Osteoblast (primary cell): ENCODE data around the gene CAMK2A. TPM values are rescaled to one million over a fixed set of nuclear protein-coding genes. Genes with fewer than 3 reads are reported as not detected.

ENCODE experiments used
- DNase-seq: peaks from one replicate; pipeline ENCODE4 v3.0.0; 2011; ENCODE audit warnings: low spot score, mixed read lengths; ENCODE audit not compliant: insufficient read length; ENCODE audit errors: missing footprints
- H2AFZ ChIP-seq: 2 replicates; pipeline ENCODE4 v1.6.0; 2011; ENCODE audit warnings: mild to moderate bottlenecking, low read length
- H3K27ac ChIP-seq: 2 replicates; pipeline ENCODE4 v1.5.1; 2011; ENCODE audit warnings: mild to moderate bottlenecking, low read depth, low read length, moderate library complexity
- H3K27me3 ChIP-seq: 2 replicates; pipeline ENCODE4 v1.6.0; 2012; ENCODE audit warnings: mild to moderate bottlenecking, control low read depth, inconsistent platforms, low read length, moderate library complexity; ENCODE audit not compliant: insufficient read depth
- H3K36me3 ChIP-seq: 2 replicates; pipeline ENCODE4 v1.5.1; 2011; ENCODE audit warnings: mild to moderate bottlenecking, low read length, control low read depth, moderate library complexity; ENCODE audit not compliant: insufficient read depth
- H3K4me1 ChIP-seq: 2 replicates; pipeline ENCODE4 v1.5.1; 2011; ENCODE audit warnings: mild to moderate bottlenecking, low read length, control low read depth, moderate library complexity; ENCODE audit not compliant: insufficient read depth
- H3K4me2 ChIP-seq: 2 replicates; pipeline ENCODE4 v1.6.0; 2011; ENCODE audit warnings: mild to moderate bottlenecking, low read length; ENCODE audit not compliant: insufficient read depth
- H3K4me3 ChIP-seq: fragments of 200-600 bp; sonication (generic); 3 replicates; pipeline ENCODE4 v1.5.1; 2012; ENCODE audit warnings: mild to moderate bottlenecking, low read length, inconsistent platforms; ENCODE audit not compliant: insufficient read depth
- H3K79me2 ChIP-seq: 2 replicates; pipeline ENCODE4 v1.6.0; 2012; ENCODE audit warnings: mild to moderate bottlenecking, low read length, control low read depth, inconsistent platforms; ENCODE audit not compliant: insufficient read depth
- H3K9me3 ChIP-seq: 2 replicates; pipeline ENCODE4 v1.5.1; 2011; ENCODE audit warnings: low read depth, low read length, control low read depth
- H4K20me1 ChIP-seq: 2 replicates; pipeline ENCODE4 v1.6.0; 2012; ENCODE audit warnings: mild to moderate bottlenecking, low read length, control low read depth; ENCODE audit not compliant: insufficient read depth
- total RNA-seq: library from RNA; depleted of rRNA; stranded (reverse); fragments of >200 nt; gene quantifications from 2 replicates; pipeline ENCODE4 v1.2.3, GENCODE V29; 2012
- TF ChIP-seq, protein P1 (sequence below): IDR thresholded peaks from 2 replicates; pipeline ENCODE4 v1.5.1; 2011; ENCODE audit warnings: mild to moderate bottlenecking, low read depth, low read length, moderate library complexity; ENCODE audit errors: extremely low read depth

The CAMK2A gene
- total RNA-seq, 1 donor: 0.36 TPM

DNA sequence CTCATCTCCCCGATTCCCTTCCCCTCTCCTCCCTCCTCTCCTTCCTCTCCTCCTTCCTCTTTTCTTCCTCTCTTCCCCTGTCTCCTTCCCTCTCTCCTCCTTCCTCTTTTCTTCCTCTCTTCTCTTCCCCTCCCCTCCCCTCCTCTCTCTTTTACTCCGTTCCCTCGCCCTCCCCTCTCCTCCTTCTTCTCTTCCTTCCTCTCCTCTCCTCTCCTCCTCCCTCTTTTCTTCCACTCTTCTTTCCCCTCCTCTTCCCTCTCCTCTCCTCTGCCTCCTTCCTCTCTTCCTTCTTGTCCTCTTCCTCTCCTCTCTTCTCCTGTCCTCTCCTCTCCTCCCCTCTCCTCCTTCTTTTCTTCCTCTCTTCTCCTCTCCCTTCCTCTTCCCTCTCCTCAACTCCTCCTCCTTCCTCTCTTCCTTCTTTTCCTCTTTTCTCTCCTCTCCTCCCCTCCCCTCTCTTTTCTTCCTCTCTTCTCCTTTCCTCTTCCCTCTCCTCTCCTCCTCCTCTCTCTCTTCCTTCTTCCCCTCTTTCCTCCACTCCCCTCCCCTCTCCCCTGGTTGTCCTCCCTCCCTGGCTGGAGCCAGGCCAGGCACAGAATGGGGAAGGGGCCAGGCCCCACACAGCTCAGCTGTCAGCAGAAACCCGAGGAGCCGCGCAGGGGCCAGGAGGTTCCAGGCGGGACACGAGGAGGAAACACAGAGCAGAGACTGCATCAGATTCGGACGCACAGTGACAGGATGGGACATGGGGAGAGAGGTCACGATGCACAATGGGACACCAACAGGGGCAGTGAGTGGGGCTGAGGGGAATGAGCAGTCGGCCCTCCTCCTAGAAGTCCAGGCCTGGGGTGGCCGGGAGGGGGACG is 48.0 kb downstream of the CAMK2A start:
- Histone ChIP-seq H3K4me2 (no peak overlapping the region), H3K9me3 (no peaks in the 10 kb centered on the region), H4K20me1 (no peaks in the 10 kb centered on the region), H3K27me3 (no peaks in the 10 kb centered on the region), H3K36me3 (no peaks in the 10 kb centered on the region), H3K4me1 (no peaks in the 10 kb centered on the region), H3K79me2 (no peaks in the 10 kb centered on the region), H3K27ac (no peak overlapping the region), H3K4me3 (no peak overlapping the region), H2AFZ (no peak overlapping the region)
- DNase-seq: peak; percentile 62
- TF ChIP-seq, protein P1, sequence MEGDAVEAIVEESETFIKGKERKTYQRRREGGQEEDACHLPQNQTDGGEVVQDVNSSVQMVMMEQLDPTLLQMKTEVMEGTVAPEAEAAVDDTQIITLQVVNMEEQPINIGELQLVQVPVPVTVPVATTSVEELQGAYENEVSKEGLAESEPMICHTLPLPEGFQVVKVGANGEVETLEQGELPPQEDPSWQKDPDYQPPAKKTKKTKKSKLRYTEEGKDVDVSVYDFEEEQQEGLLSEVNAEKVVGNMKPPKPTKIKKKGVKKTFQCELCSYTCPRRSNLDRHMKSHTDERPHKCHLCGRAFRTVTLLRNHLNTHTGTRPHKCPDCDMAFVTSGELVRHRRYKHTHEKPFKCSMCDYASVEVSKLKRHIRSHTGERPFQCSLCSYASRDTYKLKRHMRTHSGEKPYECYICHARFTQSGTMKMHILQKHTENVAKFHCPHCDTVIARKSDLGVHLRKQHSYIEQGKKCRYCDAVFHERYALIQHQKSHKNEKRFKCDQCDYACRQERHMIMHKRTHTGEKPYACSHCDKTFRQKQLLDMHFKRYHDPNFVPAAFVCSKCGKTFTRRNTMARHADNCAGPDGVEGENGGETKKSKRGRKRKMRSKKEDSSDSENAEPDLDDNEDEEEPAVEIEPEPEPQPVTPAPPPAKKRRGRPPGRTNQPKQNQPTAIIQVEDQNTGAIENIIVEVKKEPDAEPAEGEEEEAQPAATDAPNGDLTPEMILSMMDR: no peak

DNA sequence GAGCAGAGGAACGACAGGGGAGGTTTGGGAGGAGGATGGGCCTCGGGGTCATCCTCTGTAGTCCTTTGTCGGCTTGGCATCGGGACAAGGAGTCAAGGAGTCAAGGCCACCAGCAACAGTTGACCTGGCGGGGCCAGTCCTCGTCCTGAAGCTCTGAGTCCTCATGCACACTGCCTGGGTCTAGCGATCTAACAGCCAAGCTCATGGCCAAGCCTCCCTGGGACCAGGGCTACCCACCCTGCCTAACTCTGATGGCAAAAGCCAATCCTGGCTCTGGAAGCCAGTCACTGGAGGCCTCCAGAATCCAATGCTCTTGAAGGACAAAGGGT is 49.8 kb downstream of the CAMK2A start:
- H3K9me3 ChIP-seq: no peaks in the 10 kb centered on the region
- H3K4me1 ChIP-seq: no peaks in the 10 kb centered on the region
- H4K20me1 ChIP-seq: no peaks in the 10 kb centered on the region
- H3K36me3 ChIP-seq: no peaks in the 10 kb centered on the region
- H3K4me3 ChIP-seq: no peak overlapping the region
- no peak overlapping the region for H3K27ac ChIP-seq
- no peak overlapping the region for H2AFZ ChIP-seq
- H3K4me2 ChIP-seq: no peak overlapping the region
- TF ChIP-seq, protein P1: no peak
- no peaks in the 10 kb centered on the region for H3K27me3 ChIP-seq
- DNase-seq: peak; percentile 46
- no peaks in the 10 kb centered on the region for H3K79me2 ChIP-seq

DNA sequence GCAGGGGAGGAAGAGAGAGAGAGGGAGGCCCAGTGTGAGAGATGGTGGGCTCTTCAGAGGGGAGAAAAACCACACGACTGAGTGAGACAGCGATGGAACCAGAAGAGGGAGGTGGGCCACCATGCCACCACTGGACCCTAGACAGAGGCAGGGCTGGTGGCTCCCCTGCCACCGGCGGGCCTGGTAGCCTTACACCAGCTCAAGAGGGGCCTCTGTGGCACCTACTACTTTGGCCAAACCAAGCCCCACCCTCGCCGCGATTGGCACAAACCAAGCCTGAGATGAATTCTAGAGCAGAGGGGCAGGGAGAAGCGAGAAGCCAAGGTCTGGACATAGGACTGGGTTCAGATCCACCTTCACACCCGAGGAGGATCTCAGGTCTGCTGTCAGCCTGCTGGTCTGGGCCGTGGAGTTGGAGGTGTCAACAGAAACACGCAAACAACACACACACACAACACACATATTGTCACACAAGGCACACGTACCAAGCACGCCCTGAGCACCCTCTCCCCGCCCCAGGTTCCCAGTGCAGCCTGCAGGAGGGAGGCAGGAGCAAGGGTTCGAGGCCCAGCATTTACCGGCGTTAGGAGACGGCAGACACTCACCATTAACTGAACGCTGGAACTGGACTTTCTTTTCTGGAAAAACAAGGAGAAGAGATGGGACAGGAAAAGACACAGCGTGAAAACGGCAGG is 50.3 kb downstream of the CAMK2A start:
- DNase-seq: peak; percentile 36
- Histone ChIP-seq H4K20me1 (no peaks in the 10 kb centered on the region), H3K79me2 (no peaks in the 10 kb centered on the region), H3K27me3 (no peaks in the 10 kb centered on the region), H3K4me2 (no peak overlapping the region), H3K27ac (no peak overlapping the region), H3K4me3 (no peak overlapping the region), H2AFZ (no peak overlapping the region), H3K36me3 (no peaks in the 10 kb centered on the region), H3K4me1 (no peaks in the 10 kb centered on the region), H3K9me3 (no peaks in the 10 kb centered on the region)
- TF ChIP-seq, protein P1: no peak

DNA sequence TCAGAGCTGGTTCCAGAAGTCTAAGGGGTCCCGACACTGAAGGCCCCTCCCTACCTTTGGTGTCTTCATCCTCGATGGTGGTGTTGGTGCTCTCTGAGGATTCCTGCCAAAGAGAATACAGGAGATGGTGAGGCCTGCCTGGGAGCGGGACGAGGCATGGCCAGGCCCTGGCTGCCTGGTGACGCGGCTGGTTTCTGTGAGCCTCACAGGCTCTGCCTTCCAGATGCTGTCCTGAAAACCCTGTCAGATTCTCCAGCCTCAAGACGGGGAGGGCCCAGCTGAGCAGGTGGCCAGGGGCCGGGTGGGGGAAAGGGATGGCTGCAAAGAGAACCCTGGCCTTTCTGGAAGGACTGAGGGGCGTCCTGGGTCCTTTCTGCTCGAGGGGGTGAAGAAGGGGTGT is 50.9 kb downstream of the CAMK2A start:
- Histone ChIP-seq H2AFZ (no peak overlapping the region), H3K9me3 (no peaks in the 10 kb centered on the region), H3K27me3 (no peaks in the 10 kb centered on the region), H4K20me1 (no peaks in the 10 kb centered on the region), H3K36me3 (no peaks in the 10 kb centered on the region), H3K4me2 (no peak overlapping the region), H3K79me2 (no peaks in the 10 kb centered on the region), H3K4me3 (no peak overlapping the region), H3K4me1 (no peaks in the 10 kb centered on the region), H3K27ac (no peak overlapping the region)
- peak; percentile 15 for DNase-seq
- TF ChIP-seq, protein P1: no peak
